Measurements from ENCODE around the gene KLHL29.

DNA sequence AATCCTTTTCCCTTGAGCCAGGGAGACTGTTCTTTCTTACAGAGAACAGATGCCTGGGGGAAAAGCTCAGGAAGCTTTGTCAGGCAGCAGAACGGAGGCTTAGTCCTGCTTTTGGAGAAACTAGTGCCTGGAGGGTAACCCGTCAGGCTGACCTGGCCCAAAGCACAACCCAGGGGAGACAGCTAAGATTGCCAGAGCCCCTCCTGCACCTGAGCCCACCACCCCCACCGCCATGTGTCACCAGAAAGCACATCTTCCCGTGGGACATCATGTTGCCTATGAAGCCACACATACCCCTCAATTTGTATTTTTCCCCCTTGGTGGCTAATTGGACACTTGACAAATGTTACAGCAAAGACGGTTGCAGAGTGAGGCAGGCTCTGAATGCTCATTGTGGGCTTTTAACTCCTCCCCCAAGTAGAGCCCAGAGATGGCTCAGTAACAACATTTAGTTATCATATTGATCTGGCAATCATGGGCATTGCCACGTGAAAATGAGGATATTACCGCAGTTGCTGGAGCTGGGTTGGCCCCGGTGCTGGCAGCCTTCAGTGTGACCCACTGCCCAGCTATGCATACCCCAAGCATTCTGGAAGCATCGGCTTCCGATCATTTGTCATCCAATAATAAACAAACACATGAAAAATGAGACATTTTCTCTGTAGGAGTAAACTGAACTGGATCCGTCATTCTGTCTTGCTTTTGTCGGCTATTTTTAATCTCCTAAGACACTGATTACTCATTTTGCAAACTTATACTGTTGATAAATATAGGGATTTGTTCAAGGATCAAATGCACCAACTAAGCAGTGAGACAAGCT, 312.5 kb downstream of the KLHL29 start:
- TF ChIP-seq POLR2AphosphoS5 (IDR thresholded peaks at IDR 0.05; ENCODE audit: low read depth, low read length) (no peak), PAX5 (IDR thresholded peaks at IDR 0.05; ENCODE audit: insufficient read depth, low read length, severe bottlenecking) (no peak), TAF1 (IDR thresholded peaks at IDR 0.05; ENCODE audit: low read depth, low read length) (no peak), POLR2A (IDR thresholded peaks at IDR 0.05; ENCODE audit: low read depth, low read length) (no peak)
